Adipose tissue (tissue), 3 donors: ENCODE results near the gene DNAJB1. TPM values are rescaled to one million over a fixed set of nuclear protein-coding genes. Genes with fewer than 3 reads are reported as not detected.
"Not testable (repeated sequence)": the region's sequence is repeated elsewhere in the genome, so short reads cannot be mapped to it uniquely, and the experiment has no call there.

Source experiments
- H3K27ac ChIP-seq: one replicate; pipeline ENCODE4 v1.5.1; 2013; ENCODE audit warnings: low read depth, low read length
- WGBS, 3 donors: extraction: QIAGEN DNeasy Blood & Tissue Kit; methylation state at CpG; one replicate each; pipeline ENCODE4 v1.1.7; 2013; 5-methylcytosine and 5-hydroxymethylcytosine counted together
- polyA plus RNA-seq, 3 donors: library from polyadenylated mRNA; stranded (reverse); fragments of 200-250 nt; gene quantifications; one replicate each; pipeline ENCODE4 v1.2.3, GENCODE V29; 2013
- donor health status: healthy with polysubstance abuse.
- donor health status: Bipolar disorder and iron deficiency.
- donor health status: healthy.

The DNAJB1 gene
- polyA plus RNA-seq, 3 donors, result 31.4 to 285 (median 166) TPM

DNA sequence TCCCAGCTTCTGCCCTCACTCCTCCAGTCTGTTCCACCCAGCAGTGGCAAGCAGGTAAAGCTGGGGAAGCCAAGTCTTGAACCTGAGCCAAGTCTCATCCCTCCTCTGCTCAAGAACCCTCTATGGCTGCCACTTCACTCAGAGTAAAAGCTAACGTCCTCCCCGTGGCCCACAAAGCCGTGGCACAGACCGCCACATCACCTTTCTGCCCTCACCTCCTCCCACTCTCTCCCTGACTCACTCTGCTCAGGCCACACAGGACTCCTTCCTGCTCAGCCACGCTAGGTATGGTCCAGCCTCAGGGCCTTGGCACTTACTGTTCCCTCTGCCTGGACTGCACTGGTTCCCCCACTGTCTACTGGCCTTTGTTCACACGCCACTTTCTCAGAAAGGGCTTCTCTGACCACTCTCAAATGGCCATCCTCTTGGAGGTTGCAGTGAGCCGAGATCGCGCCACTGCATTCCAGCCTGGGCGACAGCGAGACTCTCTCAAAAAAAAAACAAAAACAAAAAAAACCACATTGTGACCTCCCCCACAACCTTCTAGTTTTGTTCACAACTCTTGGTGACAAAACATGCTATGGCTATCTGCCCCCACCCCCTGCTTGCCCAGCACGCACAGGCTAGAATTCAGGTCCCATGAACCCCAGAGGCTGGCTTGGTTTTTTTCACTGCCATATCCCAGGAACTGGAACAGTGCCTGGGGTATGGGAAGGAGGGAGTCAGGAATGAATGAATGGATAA lies 37.9 kb upstream of the DNAJB1 start:
- H3K27ac ChIP-seq, result no peak overlapping the region
- 80 to 88% (median 82%) methylated on average over 12 of the region's 12 CpGs for WGBS, 3 donors

DNA sequence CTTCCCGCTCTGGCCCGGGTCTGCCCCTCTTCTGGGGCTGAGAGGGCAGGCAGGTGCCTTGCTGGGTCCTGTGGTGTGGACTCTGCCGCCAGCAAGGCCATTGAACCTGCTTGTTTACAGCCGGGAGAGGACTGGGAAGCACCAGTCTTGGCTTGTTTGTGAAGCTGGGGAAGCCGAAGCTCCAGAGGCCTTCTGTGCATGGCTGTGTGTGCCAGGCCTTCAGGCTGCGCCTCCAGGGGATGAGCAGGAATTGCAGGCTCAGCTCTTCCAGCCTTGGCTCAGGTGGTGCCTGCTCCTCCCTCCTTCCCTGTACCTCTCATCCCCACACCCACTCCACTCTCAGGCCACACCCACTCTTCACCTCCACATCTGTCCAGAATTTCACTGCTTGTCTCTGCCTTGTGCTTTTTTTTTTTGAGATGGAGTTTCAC lies 36.2 kb upstream of the DNAJB1 start:
- 66 to 71% (median 66%) methylated on average over 5 to 6 of the region's 6 CpGs for WGBS, 3 donors
- no peak overlapping the region for H3K27ac ChIP-seq

DNA sequence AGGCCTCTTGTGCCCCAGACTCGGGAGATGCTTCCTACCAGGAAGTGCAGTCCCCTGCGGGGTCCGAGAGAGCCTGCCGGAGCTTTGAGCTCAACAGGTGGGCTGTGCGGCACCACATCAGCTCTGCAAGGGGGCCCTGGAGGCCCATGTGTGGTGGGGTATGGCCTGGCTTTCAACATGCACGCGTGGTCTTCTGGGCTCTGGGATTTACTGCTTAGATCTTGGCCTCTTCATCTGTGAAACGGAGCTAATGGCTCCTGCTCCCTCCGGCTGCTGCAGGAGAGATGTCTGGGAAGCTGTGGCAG lies 35.7 kb upstream of the DNAJB1 start:
- no peak overlapping the region for H3K27ac ChIP-seq
- WGBS, 3 donors, result 75 to 78% (median 78%) methylated on average over 9 of the region's 9 CpGs

DNA sequence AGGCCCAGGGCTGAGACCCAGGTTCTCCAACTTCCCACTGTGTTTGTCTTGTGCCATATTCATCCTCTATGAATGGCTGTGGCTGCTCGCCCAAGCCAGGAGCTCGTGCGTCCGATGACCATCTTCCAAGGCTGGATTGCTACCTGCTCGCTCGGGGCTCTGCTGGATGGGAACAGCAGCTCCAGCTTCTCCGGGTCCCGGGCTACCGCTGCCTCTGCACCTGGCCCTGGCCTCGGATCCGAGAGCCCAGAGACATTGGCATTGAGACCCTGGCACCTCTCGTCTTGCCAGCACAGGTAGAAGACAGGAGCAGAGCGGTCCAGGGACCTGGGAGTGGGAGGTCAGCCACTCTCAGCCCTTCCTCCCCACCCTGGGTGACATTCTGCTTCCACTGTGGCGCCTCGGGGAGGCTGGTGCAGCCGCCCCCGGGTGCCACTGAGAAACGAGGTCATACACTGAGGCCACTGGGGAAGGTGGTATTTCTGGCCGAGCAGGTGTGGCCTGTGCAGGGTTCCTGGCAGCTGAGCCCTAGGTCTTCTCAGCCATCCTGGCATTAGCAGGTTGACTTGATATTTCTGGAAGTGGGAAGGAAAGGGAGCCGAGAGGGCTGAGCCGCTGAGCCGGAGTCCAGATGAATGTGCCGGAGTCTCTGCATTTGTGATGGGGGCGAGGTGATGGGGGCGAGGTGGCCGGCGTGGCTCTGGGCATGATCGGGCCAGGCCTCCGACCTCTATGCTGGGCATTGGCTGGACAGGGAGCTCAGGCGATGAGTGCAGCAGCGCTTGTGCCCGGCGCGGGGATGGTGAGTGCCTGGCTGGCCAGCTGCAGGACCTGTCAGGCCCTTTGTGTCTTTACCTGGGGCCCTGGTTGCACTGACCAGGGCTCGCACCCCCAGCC lies 35.1 kb upstream of the DNAJB1 start:
- H3K27ac ChIP-seq, result no peak overlapping the region
- 89 to 95% (median 95%) methylated on average over 34 to 35 of the region's 35 CpGs for WGBS, 3 donors

DNA sequence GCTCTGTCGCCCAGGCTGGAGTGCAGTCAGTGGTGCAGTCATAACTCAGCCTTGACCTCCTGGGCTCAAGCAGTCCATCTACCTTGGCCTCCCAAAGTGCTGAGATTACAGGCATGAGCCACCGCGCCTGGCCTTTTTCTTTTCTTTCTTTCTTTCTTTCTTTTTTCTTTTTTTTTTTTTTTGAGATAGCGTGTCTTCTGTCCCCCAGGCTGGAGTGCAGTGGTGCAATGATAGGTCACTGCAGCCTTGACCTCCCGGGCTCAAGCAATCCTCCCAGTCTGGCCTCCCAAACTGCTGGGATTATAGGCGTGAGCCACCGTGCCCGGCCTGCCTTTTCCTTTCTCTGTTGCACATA lies 33.8 kb upstream of the DNAJB1 start:
- WGBS, 3 donors, result 70 to 83% (median 77%) methylated on average over 8 of the region's 8 CpGs
- H3K27ac ChIP-seq, result not testable (repeated sequence)

DNA sequence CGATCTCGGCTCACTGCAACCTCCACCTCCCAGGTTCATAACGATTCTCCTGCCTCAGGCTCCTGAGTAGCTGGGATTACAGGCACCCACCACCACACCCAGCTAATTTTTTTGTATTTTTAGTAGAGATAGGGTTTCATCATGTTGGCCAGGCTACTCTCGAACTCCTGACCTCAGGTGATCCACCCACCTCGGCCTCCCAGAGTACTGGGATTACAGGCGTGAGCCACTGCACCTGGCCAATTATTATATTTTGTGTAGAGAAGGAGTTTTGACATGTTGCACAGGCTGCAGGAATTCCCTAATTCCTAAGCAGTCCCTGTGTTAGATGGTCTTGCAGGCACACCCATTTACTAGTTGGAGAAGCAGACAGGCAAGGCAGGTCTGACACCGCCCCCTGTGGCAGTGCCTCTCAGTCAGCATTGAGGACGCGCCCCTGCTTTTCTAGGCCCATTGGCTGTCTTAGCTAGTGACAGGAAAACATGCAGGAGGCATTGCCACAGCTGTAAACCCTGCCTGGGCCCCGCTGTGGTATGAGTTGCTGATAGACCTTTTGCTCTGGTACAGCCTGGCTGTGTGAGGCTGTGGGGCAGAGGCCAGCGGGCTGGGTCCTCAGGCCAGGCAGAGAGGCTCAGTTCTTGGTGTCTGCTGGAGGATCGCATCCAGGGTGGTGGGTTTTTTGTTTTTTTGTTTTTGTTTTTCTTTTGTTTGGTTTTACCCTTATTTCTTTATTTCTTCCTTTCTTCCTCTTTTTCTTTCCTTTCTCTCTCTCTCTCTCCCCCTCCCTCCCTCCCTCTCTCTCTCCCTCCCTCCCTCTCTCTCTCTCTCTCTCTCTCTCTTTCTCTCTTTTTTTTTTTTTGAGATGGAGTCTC lies 33.2 kb upstream of the DNAJB1 start:
- H3K27ac ChIP-seq, result not testable (repeated sequence)
- 59 to 69% (median 60%) methylated on average over 12 of the region's 12 CpGs for WGBS, 3 donors

DNA sequence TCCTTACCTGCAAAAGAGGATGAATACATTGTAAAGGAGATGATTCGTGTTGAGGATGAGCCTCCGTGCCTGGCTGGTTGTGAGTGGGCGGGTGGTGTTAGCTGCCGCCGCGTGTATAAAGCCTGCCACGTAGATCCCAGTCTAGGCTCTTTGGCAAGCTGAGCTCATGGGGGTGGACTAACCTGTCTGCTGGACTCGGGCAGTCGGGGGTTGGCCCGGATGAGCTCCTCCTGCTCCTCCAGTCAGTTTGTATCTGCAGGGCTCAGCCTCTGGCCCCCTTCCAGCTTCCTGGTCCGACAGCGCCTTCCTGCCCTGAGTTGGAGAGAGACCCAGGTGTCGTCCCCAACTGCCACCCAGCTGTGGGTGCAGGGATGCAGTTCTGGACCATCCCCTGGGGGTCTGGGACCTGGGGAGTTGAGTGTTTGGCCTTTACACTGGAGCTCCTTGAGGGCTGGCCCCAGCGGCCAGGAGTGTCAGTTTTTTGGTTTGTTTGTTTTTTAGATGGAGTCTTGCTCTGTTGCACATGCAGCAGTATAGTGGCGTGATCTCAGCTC lies 32.1 kb upstream of the DNAJB1 start:
- 52 to 57% (median 53%) methylated on average over 15 of the region's 15 CpGs for WGBS, 3 donors

DNA sequence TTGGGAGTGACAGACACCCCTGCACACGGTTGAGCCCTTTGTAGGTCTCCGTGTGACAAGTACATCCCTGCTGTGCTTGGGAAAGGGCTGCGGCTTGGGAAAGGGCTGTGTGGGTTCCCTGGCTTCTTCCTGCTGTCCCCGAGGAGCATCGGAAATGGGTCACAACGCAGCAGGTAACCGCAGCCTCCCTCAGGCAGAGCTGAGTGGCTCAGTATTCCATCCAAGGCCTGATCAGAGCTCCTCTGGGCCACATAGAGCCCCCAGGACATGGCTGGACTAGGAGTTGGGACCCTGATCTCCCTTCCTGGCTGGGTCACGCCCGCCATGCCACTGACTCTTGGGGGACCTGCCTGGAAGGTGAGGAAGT lies 27.5 kb upstream of the DNAJB1 start:
- 55 to 81% (median 67%) methylated on average over 7 to 9 of the region's 9 CpGs for WGBS, 3 donors
- no peak overlapping the region for H3K27ac ChIP-seq

More for the DNA sequence above, 32.1 kb upstream of the DNAJB1 start:
- H3K27ac ChIP-seq, result no peak overlapping the region

DNA sequence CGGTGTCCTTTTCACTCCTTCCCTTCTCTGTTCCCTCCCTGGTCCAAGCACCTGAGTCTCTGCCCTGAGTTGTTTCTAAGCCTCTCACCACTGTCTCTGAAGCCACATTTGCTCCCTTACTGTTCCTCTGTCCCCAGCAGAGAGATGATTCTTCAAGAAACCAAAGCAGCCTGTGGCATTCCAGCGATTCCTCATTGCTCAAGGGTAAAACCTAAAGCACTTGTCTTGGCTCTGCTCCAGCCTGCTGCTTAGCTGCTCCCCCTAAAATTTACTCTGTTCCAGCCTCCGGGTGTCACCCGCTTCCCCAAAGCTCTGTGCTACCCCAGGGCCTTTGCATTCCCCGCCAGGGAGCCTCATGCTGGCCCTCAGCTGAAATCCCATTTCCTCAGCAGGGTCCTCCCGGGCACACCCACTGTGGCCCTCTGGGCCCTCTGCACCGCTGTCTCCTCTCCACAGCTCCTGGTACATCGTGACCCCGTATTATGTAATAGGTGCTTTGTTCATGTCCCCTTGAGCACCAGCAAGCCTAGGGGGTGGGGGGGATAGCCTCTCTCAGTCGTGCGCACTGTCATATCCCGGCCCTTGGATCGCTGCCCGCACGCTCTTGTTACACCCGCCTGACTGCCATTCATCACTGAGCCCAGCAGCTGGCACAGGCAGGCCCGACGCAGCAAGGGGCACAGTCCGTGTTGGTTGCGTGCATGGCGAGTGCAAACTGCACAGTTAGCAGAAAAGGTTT lies 26.9 kb upstream of the DNAJB1 start:
- no peak overlapping the region for H3K27ac ChIP-seq
- WGBS, 3 donors, result 38 to 70% (median 63%) methylated on average over 21 of the region's 21 CpGs

DNA sequence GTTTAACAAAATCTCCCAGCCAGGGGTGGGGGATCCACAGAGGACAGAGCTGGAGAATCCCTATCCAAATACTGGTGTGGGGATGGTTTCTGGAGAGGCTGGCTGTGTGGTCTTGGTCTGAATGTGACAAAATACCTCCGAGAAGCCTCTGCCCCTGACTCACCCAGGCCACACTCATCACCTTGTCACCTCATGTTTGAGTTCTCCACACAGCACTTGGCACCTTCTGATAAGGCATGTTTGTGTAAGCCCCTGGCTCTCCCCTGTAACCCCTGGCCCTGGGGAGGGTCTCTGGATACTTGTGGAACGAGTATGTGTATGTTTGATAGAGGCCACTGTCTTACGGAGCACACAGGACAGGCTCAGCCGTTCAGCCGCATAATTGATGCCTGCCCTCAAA lies 25.9 kb upstream of the DNAJB1 start:
- 85 to 94% (median 91%) methylated on average over 5 of the region's 5 CpGs for WGBS, 3 donors
- no peak overlapping the region for H3K27ac ChIP-seq

DNA sequence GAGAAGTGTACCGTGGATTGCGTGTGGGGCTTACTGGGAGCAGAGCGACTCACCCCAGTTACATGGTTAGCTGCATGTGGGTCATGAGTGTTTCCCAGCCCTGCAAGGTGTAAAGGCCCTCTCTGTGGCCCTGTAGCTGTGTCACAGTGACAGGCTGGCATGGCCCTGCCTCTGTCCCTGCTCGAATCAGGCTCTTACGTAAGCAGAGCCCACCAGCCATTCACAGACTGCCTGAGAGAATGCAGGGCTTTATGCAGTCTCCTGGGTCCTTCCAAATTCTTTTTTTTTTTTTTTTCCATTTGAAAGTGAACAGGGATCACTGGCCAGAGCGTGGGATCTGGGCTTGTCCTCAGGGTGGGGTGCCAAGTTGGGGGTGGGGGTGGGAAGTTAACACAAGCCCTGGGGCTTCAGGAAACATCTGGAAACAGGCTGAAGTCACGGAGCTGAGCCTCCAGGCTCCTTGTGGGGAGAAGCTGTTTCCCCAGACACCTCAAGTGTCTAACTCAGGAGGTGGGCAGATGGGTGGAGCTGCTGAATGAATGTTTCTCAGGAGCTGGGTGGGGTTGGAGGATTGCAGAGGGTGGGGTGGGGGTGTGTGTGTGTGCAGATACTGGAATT lies 24.6 kb upstream of the DNAJB1 start:
- no peak overlapping the region for H3K27ac ChIP-seq
- 32 to 61% (median 36%) methylated on average over 7 of the region's 7 CpGs for WGBS, 3 donors

DNA sequence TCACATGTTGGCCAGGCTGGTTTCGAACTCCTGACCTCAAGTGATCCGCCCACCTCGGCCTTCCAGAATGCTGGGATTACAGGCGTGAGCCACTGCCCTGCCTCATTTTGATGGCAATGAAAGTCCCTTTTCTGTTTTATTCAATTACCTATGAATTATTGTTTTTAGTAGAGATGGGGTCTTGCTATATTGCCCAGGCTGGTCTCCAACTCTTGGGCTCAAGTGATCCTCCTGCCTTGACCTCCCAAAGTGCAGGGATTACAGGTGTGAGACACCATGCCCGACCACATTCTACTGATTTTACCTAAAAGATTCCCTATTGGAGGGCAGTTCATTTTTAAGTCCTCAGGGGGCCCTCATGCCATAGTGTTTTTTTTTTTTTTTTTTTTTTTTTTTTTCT lies 23.8 kb upstream of the DNAJB1 start:
- H3K27ac ChIP-seq, result not testable (repeated sequence)
- WGBS, 3 donors, result 79 to 84% (median 81%) methylated on average over 5 of the region's 5 CpGs

DNA sequence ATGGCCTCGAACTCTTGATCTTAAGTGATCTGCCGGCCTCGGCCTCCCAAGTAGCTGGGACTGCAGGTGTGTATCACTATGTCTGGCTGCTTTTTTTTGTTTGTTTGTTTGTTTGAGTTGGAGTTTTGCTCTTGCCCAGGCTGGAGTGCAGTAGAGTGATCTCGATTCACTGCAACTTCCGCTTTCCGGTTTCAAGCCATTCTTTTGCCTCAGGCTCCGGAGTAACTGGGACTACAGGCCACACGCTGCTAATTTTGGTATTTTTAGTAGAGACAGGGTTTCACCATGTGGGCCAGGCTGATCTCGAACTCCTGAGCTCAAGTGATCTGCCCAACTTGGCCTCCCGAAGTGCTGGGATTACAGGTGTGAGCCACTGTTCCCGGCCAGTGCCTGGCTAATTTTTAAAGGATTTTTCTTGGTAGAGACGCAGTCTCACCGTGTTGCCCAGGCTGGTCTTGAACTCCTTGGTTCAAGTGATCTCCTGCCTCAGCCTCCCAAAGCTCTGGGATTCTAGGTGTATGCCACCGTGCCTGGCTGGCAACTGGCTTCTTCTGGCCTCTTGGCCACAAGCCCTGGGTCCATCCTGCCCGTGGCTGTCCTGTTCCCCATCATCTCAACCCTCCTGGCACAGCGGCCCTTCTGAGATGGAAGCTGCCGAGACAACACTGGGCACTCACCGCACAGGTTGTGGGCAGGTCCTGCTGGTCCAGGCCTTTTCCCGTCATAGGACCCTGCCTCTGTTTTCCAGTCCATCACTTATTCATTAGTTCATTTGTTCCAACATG lies 22.7 kb upstream of the DNAJB1 start:
- 90 to 92% (median 91%) methylated on average over 19 of the region's 19 CpGs for WGBS, 3 donors
- no peak overlapping the region for H3K27ac ChIP-seq

DNA sequence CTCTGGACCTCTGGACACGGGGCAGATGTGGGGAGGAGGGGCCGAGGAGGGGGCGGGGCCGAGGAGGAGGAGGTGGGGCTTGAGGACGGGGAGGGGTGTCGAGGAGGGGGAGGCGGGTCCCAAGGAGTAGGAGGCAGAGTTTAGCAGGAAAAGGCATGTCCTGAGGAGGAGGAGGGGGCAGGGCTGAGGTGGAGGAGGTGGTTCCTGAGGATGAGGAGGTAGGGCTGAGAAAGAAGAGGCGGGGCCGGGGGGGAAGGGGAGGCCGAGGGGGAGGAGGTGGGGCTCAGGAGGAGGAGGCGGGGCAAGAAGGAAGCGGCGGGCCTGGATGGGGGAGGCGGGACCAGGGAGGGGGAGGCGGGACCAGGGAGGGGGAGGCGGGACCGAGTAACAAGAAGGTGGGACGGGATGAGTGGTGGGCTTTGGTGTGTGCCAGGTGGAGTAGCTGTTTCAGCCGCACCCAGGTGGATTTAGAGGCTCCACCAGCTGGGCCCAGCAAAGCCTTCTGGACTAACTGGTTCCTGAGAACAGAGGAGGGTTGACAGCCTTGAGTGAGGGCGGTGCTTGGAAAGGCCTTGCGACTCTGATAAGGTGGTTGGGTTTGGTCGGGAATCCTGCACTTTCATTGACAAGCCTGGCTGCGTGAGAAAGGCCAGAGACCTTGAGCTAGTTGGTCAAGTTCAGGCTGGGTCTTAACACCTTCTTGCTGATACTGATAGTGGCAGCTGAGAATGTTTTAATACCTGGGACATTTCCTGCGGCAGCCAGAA lies 18.9 kb upstream of the DNAJB1 start:
- WGBS, 3 donors, result 9 to 32% (median 29%) methylated on average over 16 to 24 of the region's 24 CpGs
- no peak overlapping the region for H3K27ac ChIP-seq

DNA sequence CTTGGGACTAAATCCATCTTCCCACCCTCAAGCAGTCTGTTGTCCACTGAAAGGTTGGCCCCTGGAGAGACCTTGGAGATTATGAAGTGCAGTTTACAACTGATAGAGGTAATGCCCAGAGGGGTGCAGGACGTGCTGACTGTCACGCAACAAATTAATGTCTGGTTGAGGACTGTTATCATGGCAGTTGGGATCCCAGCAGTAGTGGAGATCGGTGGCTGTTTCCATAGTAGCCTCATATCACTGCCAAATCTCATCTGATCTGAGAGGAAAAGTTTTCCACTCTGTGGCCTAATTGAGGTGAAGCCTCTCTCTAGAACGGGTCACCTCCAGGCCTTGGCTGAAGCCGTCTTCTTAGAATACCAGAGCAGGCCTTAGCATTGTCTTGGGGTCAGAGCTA lies 15.3 kb upstream of the DNAJB1 start:
- H3K27ac ChIP-seq, result no peak overlapping the region
- 74 to 90% (median 90%) methylated on average over 5 of the region's 5 CpGs for WGBS, 3 donors

DNA sequence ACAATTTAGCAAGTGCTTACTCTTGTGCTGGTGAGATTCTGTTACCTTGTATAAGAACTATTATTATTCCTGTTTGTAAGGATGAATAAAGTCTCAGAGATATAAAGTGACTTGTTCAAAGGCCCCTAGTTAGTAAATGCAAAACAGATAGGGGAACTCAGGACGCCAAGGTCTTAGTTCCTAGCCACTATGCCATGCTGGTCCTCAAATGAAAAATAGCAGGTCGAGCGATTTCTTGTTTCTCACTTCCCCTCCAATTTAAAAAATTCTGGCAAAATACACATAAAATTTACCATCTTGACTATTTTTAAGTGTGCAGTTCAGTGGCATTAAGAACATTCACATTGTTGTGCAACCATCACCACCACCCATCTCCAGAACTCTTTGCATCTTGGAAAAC lies 12.3 kb upstream of the DNAJB1 start:
- no peak overlapping the region for H3K27ac ChIP-seq
- WGBS, 3 donors, result 52 to 64% (median 56%) methylated on average over 3 of the region's 3 CpGs
